OCI-LY3 (cell line): ENCODE results near the gene MMD.
"Not testable (repeated sequence)": the region's sequence is repeated elsewhere in the genome, so short reads cannot be mapped to it uniquely, and the experiment has no call there.

Source experiments
- H2AFZ ChIP-seq: fragments of 200-600, 300-600 bp; shearing (Covaris generic); 2 replicates; pipeline ENCODE4 v1.6.0; 2014; ENCODE audit warnings: antibody characterized with exemption, low read depth, low read length
- H3K27ac ChIP-seq: fragments of 200-600, 300-600 bp; sonication (generic); 2 replicates; pipeline ENCODE4 v1.5.1; 2014; ENCODE audit warnings: mild to moderate bottlenecking, low read length, moderate library complexity, mixed read lengths
- H3K27me3 ChIP-seq: fragments of 200-600, 300-600 bp; sonication (generic); 2 replicates; pipeline ENCODE4 v1.6.1; 2014; ENCODE audit warnings: low read depth, low read length, mixed read lengths
- H3K36me3 ChIP-seq: fragments of 200-600, 300-600 bp; sonication (generic); replicated peaks from 2 replicates; pipeline ENCODE3; 2014; ENCODE audit warnings: low read depth, low read length, mixed read lengths
- H3K4me1 ChIP-seq: fragments of 300-600, 200-600 bp; sonication (generic); 2 replicates; pipeline ENCODE4 v1.6.1; 2014; ENCODE audit warnings: low read length, mixed read lengths
- H3K4me2 ChIP-seq: fragments of 200-600, 300-600 bp; sonication (generic); 2 replicates; pipeline ENCODE4 v1.6.1; 2014; ENCODE audit warnings: low read length, mixed read lengths
- H3K4me3 ChIP-seq: fragments of 300-600, 200-600 bp; sonication (generic); 2 replicates; pipeline ENCODE4 v1.5.1; 2014; ENCODE audit warnings: antibody characterized with exemption, mild to moderate bottlenecking, low read length, moderate library complexity
- H3K79me2 ChIP-seq: fragments of 300-600, 200-600 bp; shearing (Covaris generic); 2 replicates; pipeline ENCODE4 v1.6.1; 2014; ENCODE audit warnings: mild to moderate bottlenecking, low read length, mixed read lengths
- H3K9ac ChIP-seq: fragments of 300-600, 200-600 bp; shearing (Covaris generic); 2 replicates; pipeline ENCODE4 v1.6.0; 2014; ENCODE audit warnings: mild to moderate bottlenecking, low read length, moderate library complexity
- H3K9me3 ChIP-seq: fragments of 200-600, 300-600 bp; shearing (Covaris generic); 2 replicates; pipeline ENCODE4 v1.6.1; 2014; ENCODE audit warnings: low read length, mixed read lengths; ENCODE audit not compliant: insufficient read depth
- H4K20me1 ChIP-seq: fragments of 200-600, 300-600 bp; sonication (generic); 2 replicates; pipeline ENCODE4 v1.6.1; 2016; ENCODE audit warnings: low read length, mixed read lengths; ENCODE audit not compliant: insufficient read depth
- EZH2phosphoT487 ChIP-seq: fragments of 200-600 bp; shearing (Covaris generic); IDR thresholded peaks from 2 replicates; pipeline ENCODE4 v1.6.1; 2018; ENCODE audit warnings: antibody characterized with exemption, mixed run types, low read depth
- TF ChIP-seq, protein P1 (sequence below): fragments of 200-600, 300-600 bp; sonication (generic); IDR thresholded peaks from 2 replicates; pipeline ENCODE4 v1.5.1; 2014; ENCODE audit warnings: antibody characterized with exemption, low read length, low read depth

MMD gene

DNA sequence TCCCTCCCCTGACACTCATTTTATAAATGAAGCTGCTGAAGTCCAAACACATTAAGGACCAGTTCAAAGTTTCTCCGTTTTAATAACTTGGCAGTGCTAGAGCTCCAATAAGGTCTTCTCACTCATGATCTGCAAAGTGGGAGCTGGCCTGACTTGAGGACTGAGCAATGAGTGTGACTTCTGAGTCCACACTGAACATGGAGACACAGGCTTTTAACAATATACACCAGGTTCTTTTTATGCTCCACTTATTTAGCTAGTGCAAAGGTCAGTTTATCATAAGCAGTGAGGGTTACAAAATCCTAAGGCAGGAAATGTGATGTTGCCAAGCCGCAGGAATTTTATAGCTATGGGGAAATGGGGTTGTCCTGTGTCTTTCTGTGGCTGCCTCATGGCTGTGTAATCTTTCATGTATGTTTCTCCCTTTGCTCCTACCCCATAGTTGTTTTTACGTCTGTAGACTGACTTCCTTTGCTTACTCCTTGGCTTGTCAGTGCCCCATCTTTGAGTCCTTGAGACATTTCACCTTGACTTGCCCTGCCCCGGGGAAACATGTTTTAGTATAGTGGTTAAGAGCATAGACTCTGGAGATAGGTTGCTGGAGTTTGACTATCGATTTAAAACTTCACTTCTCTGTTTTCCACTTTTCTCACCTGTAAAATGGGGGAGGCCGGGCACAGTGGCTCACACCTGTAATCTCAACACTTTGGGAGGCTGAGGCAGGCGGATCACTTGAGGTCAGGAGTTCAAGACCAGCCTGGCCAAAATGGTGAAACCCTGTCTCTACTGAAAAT, 12.2 kb upstream of the MMD start:
- Histone ChIP-seq H3K4me2 (no peak overlapping the region), H3K9me3 (no peaks in the 10 kb centered on the region), H4K20me1 (no peaks in the 10 kb centered on the region), H3K27ac (no peak overlapping the region), H3K4me1 (peaks cover 56% of the 10 kb centered on the region), H3K4me3 (no peak overlapping the region), H3K36me3 (no peaks in the 10 kb centered on the region), H3K27me3 (no peaks in the 10 kb centered on the region), H2AFZ (no peak overlapping the region), H3K79me2 (no peaks in the 10 kb centered on the region), H3K9ac (no peak overlapping the region)
- TF ChIP-seq EZH2phosphoT487 = no peak
- TF ChIP-seq, protein P1, sequence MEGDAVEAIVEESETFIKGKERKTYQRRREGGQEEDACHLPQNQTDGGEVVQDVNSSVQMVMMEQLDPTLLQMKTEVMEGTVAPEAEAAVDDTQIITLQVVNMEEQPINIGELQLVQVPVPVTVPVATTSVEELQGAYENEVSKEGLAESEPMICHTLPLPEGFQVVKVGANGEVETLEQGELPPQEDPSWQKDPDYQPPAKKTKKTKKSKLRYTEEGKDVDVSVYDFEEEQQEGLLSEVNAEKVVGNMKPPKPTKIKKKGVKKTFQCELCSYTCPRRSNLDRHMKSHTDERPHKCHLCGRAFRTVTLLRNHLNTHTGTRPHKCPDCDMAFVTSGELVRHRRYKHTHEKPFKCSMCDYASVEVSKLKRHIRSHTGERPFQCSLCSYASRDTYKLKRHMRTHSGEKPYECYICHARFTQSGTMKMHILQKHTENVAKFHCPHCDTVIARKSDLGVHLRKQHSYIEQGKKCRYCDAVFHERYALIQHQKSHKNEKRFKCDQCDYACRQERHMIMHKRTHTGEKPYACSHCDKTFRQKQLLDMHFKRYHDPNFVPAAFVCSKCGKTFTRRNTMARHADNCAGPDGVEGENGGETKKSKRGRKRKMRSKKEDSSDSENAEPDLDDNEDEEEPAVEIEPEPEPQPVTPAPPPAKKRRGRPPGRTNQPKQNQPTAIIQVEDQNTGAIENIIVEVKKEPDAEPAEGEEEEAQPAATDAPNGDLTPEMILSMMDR = no peak

- TF ChIP-seq, protein P1 = no peak
- TF ChIP-seq EZH2phosphoT487 = no peak
- Histone ChIP-seq H3K4me3 (no peak overlapping the region), H3K4me1 (peaks cover 56% of the 10 kb centered on the region), H3K27ac (no peak overlapping the region), H3K9me3 (no peaks in the 10 kb centered on the region), H3K79me2 (no peaks in the 10 kb centered on the region), H2AFZ (no peak overlapping the region), H3K9ac (no peak overlapping the region), H4K20me1 (no peaks in the 10 kb centered on the region), H3K4me2 (no peak overlapping the region), H3K36me3 (no peaks in the 10 kb centered on the region), H3K27me3 (no peaks in the 10 kb centered on the region)
These were observed 11.5 kb upstream of the MMD start for GRCh38 chr17:55433029-55433628.

DNA sequence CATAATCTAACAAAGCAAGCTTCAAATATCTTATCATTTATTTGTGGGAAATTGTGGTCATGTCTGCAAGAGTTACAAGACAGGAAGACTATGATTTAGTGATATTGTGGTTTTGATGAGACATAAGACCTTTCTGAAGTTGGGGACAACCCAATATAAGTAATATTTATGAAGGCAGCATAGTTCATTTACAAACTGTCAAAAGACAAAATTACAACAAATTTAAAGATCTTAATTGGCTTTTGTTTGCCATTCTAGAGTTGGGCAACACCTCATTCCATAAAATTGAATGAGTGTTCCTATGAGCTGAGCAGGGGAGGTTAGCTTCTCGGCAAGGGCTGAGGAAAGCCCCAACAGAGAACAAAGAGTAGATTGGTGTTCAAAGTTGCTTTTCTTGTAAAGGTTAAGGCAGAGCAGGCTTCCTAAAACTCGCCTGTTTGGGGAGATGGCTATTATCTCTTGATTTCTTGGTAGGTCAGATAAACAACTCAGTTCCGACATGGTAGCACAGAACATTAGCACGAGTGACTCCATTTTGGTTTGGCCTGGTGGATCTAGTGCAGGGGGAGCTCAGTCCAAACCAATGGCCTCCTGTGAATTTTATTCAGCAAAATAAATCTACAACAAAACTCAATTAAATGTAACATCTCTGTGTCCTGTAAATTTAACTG, 10.9 kb upstream of the MMD start:
- H3K4me3 ChIP-seq = no peak overlapping the region
- peaks cover 51% of the 10 kb centered on the region for H3K4me1 ChIP-seq
- no peaks in the 10 kb centered on the region for H3K9me3 ChIP-seq
- no peak overlapping the region for H2AFZ ChIP-seq
- H3K9ac ChIP-seq = no peak overlapping the region
- TF ChIP-seq, protein P1 = no peak
- TF ChIP-seq EZH2phosphoT487 = no peak
- no peak overlapping the region for H3K27ac ChIP-seq
- H3K4me2 ChIP-seq = no peak overlapping the region
- no peaks in the 10 kb centered on the region for H3K79me2 ChIP-seq
- no peaks in the 10 kb centered on the region for H3K36me3 ChIP-seq
- no peaks in the 10 kb centered on the region for H3K27me3 ChIP-seq
- no peaks in the 10 kb centered on the region for H4K20me1 ChIP-seq

DNA sequence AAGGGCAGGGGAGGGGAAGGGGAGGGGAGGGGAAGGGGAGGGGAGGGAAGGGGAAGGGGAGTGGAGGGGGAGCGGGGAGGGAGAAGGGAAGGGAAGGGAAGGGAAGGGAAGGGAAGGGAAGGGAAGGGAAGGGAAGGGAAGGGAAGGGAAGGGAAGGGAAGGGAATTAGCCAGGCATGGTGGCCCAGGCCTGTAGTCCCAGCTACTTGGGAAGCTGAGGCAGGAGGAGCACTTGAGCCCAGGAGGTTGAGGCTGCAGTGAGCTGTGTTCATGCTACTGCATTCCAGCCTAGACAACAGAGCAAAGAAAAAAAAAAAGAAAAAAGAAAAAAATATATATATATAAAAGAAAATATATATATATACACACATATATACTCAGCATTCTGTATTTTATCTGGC, 10.3 kb upstream of the MMD start:
- not testable (repeated sequence) for H3K4me2 ChIP-seq, H3K27ac ChIP-seq, H3K36me3 ChIP-seq, H3K27me3 ChIP-seq, H4K20me1 ChIP-seq, H2AFZ ChIP-seq, H3K9me3 ChIP-seq, H3K79me2 ChIP-seq, H3K4me3 ChIP-seq, H3K9ac ChIP-seq
- H3K4me1 ChIP-seq = peaks cover 50% of the 10 kb centered on the region
